ENCODE results near the gene HTR5A.

DNA sequence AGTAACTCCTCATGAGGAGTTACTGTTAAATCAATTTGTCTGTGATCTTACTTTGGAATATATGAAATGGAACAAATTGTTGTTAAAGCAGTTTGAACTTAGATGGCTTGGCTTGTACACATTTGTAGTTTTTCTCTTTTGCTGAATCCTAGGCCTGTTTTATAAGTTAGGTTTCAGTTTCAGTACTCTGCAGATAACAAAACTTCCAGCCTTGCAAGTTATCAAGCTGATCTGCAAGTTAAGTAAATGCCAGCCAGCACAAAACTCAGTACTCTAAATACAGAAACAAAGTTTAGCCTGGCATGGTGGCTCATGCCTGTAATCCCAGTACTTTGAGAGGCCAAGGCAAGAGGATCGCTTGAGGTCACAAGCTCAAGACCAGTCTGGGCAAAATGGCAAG lies 42.2 kb upstream of the HTR5A start:
- TF ChIP-seq POLR2AphosphoS2 (IDR thresholded peaks at IDR 0.05; ENCODE audit: low read depth, low read length) (no peak), SOX13 (IDR thresholded peaks at IDR 0.05) (no peak), SOX13 (CRISPR knock-in tag; conservative IDR thresholded peaks at IDR 0.05 in 1 of 2, IDR thresholded peaks at IDR 0.05 in 1 of 2) (no peak)
- TF ChIP-seq, protein P1, sequence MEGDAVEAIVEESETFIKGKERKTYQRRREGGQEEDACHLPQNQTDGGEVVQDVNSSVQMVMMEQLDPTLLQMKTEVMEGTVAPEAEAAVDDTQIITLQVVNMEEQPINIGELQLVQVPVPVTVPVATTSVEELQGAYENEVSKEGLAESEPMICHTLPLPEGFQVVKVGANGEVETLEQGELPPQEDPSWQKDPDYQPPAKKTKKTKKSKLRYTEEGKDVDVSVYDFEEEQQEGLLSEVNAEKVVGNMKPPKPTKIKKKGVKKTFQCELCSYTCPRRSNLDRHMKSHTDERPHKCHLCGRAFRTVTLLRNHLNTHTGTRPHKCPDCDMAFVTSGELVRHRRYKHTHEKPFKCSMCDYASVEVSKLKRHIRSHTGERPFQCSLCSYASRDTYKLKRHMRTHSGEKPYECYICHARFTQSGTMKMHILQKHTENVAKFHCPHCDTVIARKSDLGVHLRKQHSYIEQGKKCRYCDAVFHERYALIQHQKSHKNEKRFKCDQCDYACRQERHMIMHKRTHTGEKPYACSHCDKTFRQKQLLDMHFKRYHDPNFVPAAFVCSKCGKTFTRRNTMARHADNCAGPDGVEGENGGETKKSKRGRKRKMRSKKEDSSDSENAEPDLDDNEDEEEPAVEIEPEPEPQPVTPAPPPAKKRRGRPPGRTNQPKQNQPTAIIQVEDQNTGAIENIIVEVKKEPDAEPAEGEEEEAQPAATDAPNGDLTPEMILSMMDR (CRISPR knock-in tag; IDR thresholded peaks at IDR 0.05) = no peak
